Measurements from ENCODE around the gene PIK3C3.

DNA sequence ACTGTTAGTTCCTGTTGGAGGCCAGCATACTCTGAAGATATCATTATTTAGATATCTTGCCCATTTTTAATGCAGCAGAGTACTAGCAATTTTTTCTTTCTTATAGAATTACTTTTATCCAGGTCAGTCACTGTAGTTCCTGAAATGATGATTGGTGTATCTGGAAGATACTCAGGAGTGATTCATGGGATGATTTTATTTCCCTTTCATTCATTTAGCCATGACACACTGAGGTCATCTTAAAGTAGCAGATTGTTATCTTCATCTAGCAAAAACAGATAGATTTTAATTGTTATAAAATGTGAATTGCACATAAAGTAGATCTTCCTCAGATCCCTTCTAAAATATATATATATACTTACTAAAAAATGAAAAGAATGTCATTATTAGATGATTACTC lies 109.1 kb downstream of the PIK3C3 start:
- TF ChIP-seq CTCF (IDR thresholded peaks at IDR 0.05) (no peak), POLR2A (IDR thresholded peaks at IDR 0.05) (no peak)
